Karpas-422 (cell line): Measurements from ENCODE around the gene MLXIP. TPM values are rescaled to one million over a fixed set of nuclear protein-coding genes. Genes with fewer than 3 reads are reported as not detected.
A peak's percentile ranks its signal among the peaks of the same experiment; 100 is the strongest.

Experiments
- DNase-seq: peaks from one replicate; pipeline ENCODE4 v3.0.0-alpha.2; 2015
- H2AFZ ChIP-seq: fragments of 200-600 bp; sonication (generic); 2 replicates; pipeline ENCODE4 v1.6.1; 2014; ENCODE audit warnings: antibody characterized with exemption, low read length, mixed read lengths
- H3K27ac ChIP-seq: fragments of 200-600 bp; sonication (generic); 2 replicates; pipeline ENCODE4 v1.5.1; 2014; ENCODE audit warnings: mild to moderate bottlenecking, low read length, moderate library complexity
- H3K27me3 ChIP-seq: fragments of 200-600 bp; sonication (generic); 2 replicates; pipeline ENCODE4 v1.6.1; 2014; ENCODE audit warnings: low read length, mixed read lengths
- H3K36me3 ChIP-seq: fragments of 200-600 bp; sonication (generic); 2 replicates; pipeline ENCODE4 v1.6.1; 2014; ENCODE audit warnings: low read length, mixed read lengths; ENCODE audit not compliant: insufficient read depth
- H3K4me1 ChIP-seq: fragments of 200-600 bp; sonication (generic); 2 replicates; pipeline ENCODE4 v1.6.1; 2014; ENCODE audit warnings: mild to moderate bottlenecking, low read length, mixed read lengths
- H3K4me2 ChIP-seq: fragments of 200-600 bp; sonication (generic); 2 replicates; pipeline ENCODE4 v1.6.1; 2014; ENCODE audit warnings: low read length, low read depth, mild to moderate bottlenecking; ENCODE audit not compliant: poor library complexity, severe bottlenecking
- H3K4me3 ChIP-seq: fragments of 200-600 bp; sonication (generic); 2 replicates; pipeline ENCODE4 v1.5.1; 2014; ENCODE audit warnings: mild to moderate bottlenecking, antibody characterized with exemption, low read length, mixed read lengths
- H3K79me2 ChIP-seq: fragments of 200-600 bp; sonication (generic); 2 replicates; pipeline ENCODE4 v1.6.1; 2014; ENCODE audit warnings: mild to moderate bottlenecking, low read length, mixed read lengths
- H3K9ac ChIP-seq: fragments of 200-600 bp; sonication (generic); 2 replicates; pipeline ENCODE4 v1.6.0; 2014; ENCODE audit warnings: low read length
- H3K9me2 ChIP-seq: fragments of 200-600 bp; sonication (generic), shearing (Covaris generic); replicated peaks from 2 replicates; pipeline ENCODE4 v1.6.0; 2014; ENCODE audit warnings: mild to moderate bottlenecking, low read length, moderate library complexity; ENCODE audit not compliant: insufficient read depth
- H3K9me3 ChIP-seq: fragments of 300-700, 200-600 bp; sonication (generic); 2 replicates; pipeline ENCODE4 v1.6.1; 2014; ENCODE audit warnings: low read length, mixed read lengths
- H4K20me1 ChIP-seq: fragments of 200-600 bp; sonication (generic); 2 replicates; pipeline ENCODE4 v1.6.1; 2014; ENCODE audit warnings: mild to moderate bottlenecking, antibody characterized with exemption, low read length, low read depth; ENCODE audit not compliant: insufficient read depth
- total RNA-seq: library from RNA; depleted of rRNA; stranded (reverse); fragments of >200 nt; shearing (Covaris generic); gene quantifications from 2 replicates; pipeline ENCODE4 v1.2.3, GENCODE V29; 2014; ENCODE audit warnings: low replicate concordance

The MLXIP gene
- total RNA-seq, 1 experiment from 2014 or later: 14.8 TPM

- H3K27me3 ChIP-seq: no peaks in the 10 kb centered on the region
- DNase-seq: peak; percentile 65
- H3K79me2 ChIP-seq: peaks cover 54% of the 10 kb centered on the region
- H3K27ac ChIP-seq: peak overlapping the region; percentile 55
- H3K4me3 ChIP-seq: peak overlapping the region; percentile 72
- H3K36me3 ChIP-seq: no peaks in the 10 kb centered on the region
- no peaks in the 10 kb centered on the region for H3K9me2 ChIP-seq
- no peak overlapping the region for H2AFZ ChIP-seq
- H4K20me1 ChIP-seq: peaks cover 14% of the 10 kb centered on the region; the same call in 1 of the 2 replicates
- H3K4me1 ChIP-seq: peaks cover 55% of the 10 kb centered on the region
- H3K9ac ChIP-seq: peak overlapping the region; percentile 96
- H3K4me2 ChIP-seq: peak overlapping the region; percentile 97
- no peaks in the 10 kb centered on the region for H3K9me3 ChIP-seq
Observed at GRCh38 chr12:122079532-122080081, 1.1 kb downstream of the MLXIP start.

DNA sequence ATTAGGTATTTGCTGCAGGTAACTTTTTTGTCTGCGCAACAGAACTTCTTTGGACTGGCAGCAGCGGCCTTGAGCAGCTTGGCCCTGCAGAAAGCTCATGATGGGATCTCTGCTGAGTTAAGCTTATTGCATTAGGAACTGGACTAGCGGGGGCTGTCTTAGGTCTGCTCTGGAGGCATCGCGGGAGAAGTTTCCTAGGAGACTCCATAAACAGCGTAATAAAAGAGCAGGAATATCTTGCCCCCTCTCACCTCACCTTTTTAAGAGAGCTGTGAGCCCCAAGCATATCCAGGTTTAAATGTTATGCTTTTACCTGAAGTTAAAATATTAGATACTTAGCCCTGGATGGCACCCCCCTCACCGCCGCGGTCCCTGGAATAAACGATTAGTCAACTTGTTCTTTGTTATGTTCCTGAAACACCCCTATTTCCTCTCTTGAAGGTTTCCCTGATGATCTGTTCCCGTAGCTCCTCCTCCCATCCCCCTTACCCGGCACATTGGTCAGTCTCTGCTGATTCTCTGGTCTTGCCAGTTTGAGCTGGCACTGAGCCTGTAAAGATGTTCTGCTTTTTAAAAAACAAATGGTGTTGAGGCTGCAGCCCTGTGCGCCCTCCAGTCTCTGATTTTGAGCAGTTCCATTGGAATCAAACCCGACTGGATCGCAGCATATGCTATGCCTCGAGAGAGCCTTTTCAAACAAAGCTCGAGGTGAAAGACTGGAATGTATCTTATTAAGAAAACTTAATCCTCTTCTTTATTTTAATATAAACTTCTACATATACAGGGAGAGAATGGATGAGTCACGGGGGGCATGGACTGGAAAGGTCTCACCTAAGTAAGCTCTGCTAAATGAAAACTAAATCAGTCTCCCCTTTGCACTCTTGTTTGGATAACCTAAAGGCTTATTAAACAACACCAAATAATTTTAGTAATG is 1.9 kb downstream of the MLXIP start:
- Histone ChIP-seq H3K9ac (peak overlapping the region; percentile 96), H3K9me3 (no peaks in the 10 kb centered on the region), H3K4me2 (peak overlapping the region; percentile 97), H4K20me1 (peaks cover 14% of the 10 kb centered on the region; the same call in 1 of the 2 replicates), H2AFZ (no peak overlapping the region), H3K4me1 (peaks cover 55% of the 10 kb centered on the region), H3K9me2 (no peaks in the 10 kb centered on the region), H3K27me3 (no peaks in the 10 kb centered on the region), H3K4me3 (peak overlapping the region; percentile 72), H3K79me2 (peaks cover 60% of the 10 kb centered on the region), H3K27ac (peak overlapping the region; percentile 55), H3K36me3 (peaks cover 4% of the 10 kb centered on the region; the same call in 1 of the 2 replicates)
- peak; percentile 56 for DNase-seq

DNA sequence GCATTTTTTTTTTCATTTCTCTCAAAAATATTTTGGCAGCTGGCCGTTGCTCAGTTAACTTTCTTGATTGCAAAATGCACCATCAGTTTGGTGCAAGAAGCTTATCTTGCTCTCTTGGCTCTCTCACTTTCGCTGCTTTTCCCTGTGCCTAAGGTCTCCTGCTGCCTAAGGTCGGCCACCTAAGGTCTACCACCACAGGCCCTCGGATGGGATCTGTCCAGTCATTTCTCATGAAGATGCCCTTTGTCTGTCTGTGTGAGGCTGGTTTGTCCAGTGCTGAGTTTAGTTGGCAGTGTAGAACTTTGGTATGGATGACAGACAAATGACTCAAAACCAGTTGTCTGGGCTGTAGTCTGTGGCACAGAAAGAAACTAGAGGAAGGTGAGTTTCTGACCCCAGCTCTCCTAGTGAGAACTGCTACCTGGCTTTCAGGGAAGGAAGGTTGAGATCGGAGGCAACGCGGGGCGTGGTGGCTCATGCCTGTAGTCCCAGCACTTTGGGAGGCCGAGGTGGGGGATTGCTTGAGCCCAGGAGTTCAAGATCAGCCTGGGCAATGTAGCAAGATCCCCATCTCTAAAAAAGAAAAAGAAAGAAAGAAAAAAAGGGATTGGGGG is 2.6 kb downstream of the MLXIP start:
- Histone ChIP-seq H3K36me3 (peaks cover 9% of the 10 kb centered on the region), H4K20me1 (peaks cover 18% of the 10 kb centered on the region; the same call in 1 of the 2 replicates), H3K27me3 (no peaks in the 10 kb centered on the region), H2AFZ (no peak overlapping the region), H3K27ac (peak overlapping the region; percentile 55), H3K4me3 (peak overlapping the region; percentile 72), H3K9me2 (no peaks in the 10 kb centered on the region), H3K9me3 (no peaks in the 10 kb centered on the region), H3K79me2 (peaks cover 68% of the 10 kb centered on the region), H3K4me2 (peak overlapping the region; percentile 97), H3K4me1 (peaks cover 55% of the 10 kb centered on the region), H3K9ac (peak overlapping the region; percentile 96)
- no peak for DNase-seq

DNA sequence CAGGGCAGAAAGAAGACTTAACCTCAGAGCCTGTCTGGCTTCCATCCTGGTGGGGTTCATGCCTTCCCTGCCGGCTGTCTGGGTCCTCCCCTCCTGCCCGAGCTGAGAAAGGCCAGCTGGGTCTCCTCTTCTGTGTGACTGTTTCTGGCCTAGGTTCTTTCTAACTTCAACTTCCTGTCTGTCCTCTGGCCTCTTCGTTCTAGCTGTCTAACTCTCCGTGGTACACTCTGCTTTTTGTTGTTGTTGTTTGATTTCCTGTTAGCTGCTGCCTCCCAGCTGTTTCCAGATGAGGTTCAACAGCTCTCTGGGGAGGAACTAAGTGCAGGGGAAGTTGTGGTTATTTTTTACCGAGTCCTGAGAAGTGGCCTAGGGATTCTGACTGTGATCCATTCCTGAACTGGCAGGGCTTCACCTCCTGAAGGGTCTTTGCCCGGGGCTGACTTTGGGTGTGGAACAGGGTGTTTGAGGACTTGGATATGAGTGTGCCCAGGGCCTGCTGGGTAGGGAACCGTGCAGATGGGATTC is 3.2 kb downstream of the MLXIP start:
- Histone ChIP-seq H2AFZ (no peak overlapping the region), H3K36me3 (peaks cover 12% of the 10 kb centered on the region), H3K79me2 (peaks cover 74% of the 10 kb centered on the region), H3K27me3 (no peaks in the 10 kb centered on the region), H4K20me1 (peaks cover 18% of the 10 kb centered on the region; the same call in 1 of the 2 replicates), H3K9me3 (no peaks in the 10 kb centered on the region), H3K9ac (peak overlapping the region; percentile 26), H3K4me3 (peak overlapping the region; percentile 72), H3K4me2 (peak overlapping the region; percentile 97), H3K27ac (peak overlapping the region; percentile 55), H3K9me2 (no peaks in the 10 kb centered on the region), H3K4me1 (peaks cover 55% of the 10 kb centered on the region)
- peak; percentile 54 for DNase-seq

DNA sequence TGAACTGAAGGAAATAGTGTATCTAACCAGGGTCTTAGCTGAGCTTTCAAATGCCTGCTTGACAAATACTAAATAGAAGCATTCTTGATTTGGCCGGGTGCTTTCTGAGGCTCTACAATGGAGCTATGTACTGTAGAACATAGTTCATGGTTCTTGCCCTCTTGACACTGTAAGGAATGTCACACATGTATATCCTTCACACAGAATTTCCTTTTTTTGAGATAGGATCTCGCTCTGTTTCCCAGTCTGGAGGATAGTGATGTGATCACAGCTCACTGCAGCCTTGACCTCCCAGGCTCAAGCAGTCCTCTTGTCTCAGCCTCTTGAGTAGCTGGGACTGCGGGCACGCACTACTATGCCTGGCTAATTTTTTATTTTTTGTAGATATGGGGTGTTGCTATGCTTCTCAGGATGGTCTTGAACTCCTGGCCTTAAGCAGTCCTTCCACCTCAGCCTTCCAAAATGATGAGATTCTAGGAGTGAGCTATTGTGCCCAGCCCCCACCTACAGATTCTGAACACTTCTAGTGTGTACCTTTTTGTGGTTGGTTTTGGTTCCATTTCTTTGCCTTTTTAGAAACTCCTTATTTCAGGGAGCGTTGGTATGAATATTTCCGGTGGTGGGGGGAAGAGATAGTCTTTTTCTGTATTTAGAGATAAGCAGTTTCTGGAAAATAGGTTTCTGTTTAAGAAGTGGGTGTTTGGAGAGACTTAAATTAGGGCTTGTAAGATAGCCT is 4.2 kb downstream of the MLXIP start:
- no peak overlapping the region for H3K9ac ChIP-seq
- H4K20me1 ChIP-seq: peaks cover 18% of the 10 kb centered on the region; the same call in 1 of the 2 replicates
- no peak overlapping the region for H3K4me2 ChIP-seq
- H3K9me3 ChIP-seq: no peaks in the 10 kb centered on the region
- H3K9me2 ChIP-seq: no peaks in the 10 kb centered on the region
- DNase-seq: no peak
- H3K27me3 ChIP-seq: no peaks in the 10 kb centered on the region
- H3K4me1 ChIP-seq: peaks cover 50% of the 10 kb centered on the region
- H3K4me3 ChIP-seq: no peak overlapping the region
- peaks cover 84% of the 10 kb centered on the region for H3K79me2 ChIP-seq
- H2AFZ ChIP-seq: no peak overlapping the region
- no peak overlapping the region for H3K27ac ChIP-seq
- H3K36me3 ChIP-seq: peaks cover 12% of the 10 kb centered on the region

DNA sequence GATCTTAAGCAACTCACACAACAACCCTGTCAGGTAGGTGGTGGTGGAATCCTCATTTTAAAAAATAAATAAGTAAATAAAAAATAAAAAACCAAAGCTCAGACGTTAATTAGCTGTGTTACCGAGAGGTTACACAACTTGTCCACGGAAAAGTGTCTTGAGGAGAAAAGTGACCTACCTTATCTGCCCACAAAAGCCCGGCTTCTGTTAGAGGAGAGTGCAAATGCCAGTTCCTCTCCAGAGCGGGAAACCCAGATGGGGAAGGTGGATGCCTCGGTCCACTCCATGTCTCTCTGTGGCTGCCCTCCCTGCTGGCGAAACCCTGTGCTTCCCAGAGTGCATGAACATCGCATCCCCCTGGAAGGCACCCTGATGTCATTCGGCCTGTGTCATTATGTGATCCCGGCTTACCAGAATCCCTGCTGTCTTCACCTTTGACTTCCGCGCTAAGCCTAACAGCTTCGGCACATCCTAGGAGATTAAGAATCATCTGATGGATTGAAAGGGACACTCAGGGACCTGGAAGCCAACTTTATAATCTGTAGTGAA is 6.4 kb downstream of the MLXIP start:
- no peak overlapping the region for H3K27ac ChIP-seq
- no peak overlapping the region for H3K9ac ChIP-seq

GRCh38 chr12:122085591-122085990 is 7.0 kb downstream of the MLXIP start:
- Histone ChIP-seq H3K4me3 (no peak overlapping the region), H3K4me2 (no peak overlapping the region), H3K9me3 (no peaks in the 10 kb centered on the region), H3K36me3 (peaks cover 28% of the 10 kb centered on the region), H2AFZ (no peak overlapping the region), H3K79me2 (peaks cover 94% of the 10 kb centered on the region), H3K9me2 (no peaks in the 10 kb centered on the region), H3K9ac (no peak overlapping the region), H3K27ac (no peak overlapping the region), H3K27me3 (no peaks in the 10 kb centered on the region), H4K20me1 (peaks cover 4% of the 10 kb centered on the region; the same call in 1 of the 2 replicates), H3K4me1 (peaks cover 51% of the 10 kb centered on the region)
- no peak for DNase-seq

More for the DNA sequence above, 6.4 kb downstream of the MLXIP start:
- peaks cover 94% of the 10 kb centered on the region for H3K79me2 ChIP-seq
- no peak overlapping the region for H3K4me2 ChIP-seq
- peaks cover 26% of the 10 kb centered on the region for H3K36me3 ChIP-seq
- peaks cover 8% of the 10 kb centered on the region; the same call in 1 of the 2 replicates for H4K20me1 ChIP-seq
- H2AFZ ChIP-seq: no peak overlapping the region
- no peaks in the 10 kb centered on the region for H3K9me3 ChIP-seq
- H3K4me1 ChIP-seq: peaks cover 58% of the 10 kb centered on the region
- H3K4me3 ChIP-seq: no peak overlapping the region
- no peaks in the 10 kb centered on the region for H3K9me2 ChIP-seq
- H3K27me3 ChIP-seq: no peaks in the 10 kb centered on the region
- no peak for DNase-seq
